NT2/D1 (cell line): ENCODE results near the gene EIF1.
A peak's percentile ranks its signal among the peaks of the same experiment; 100 is the strongest.

Experiments
- DNase-seq: peaks from one replicate; pipeline ENCODE4 v3.0.0-alpha.2; 2011; ENCODE audit warnings: low read depth, low spot score
- H3K27me3 ChIP-seq: 2 replicates; pipeline ENCODE4 v1.6.0; 2011; ENCODE audit warnings: mild to moderate bottlenecking; ENCODE audit not compliant: insufficient read length, insufficient read depth
- H3K36me3 ChIP-seq: 2 replicates; pipeline ENCODE4 v1.6.1; 2011; ENCODE audit warnings: mild to moderate bottlenecking, low read length, mixed read lengths; ENCODE audit not compliant: insufficient read depth, insufficient read length
- H3K4me1 ChIP-seq: 2 replicates; pipeline ENCODE4 v1.5.1; 2011; ENCODE audit not compliant: insufficient read depth, insufficient read length
- H3K4me3 ChIP-seq: 2 replicates; pipeline ENCODE4 v1.5.1; 2011; ENCODE audit warnings: low read depth; ENCODE audit not compliant: insufficient read length
- H3K9ac ChIP-seq: 2 replicates; pipeline ENCODE4 v1.6.0; 2011; ENCODE audit warnings: low read depth; ENCODE audit not compliant: insufficient read length
- H3K9me3 ChIP-seq: 2 replicates; pipeline ENCODE4 v1.5.1; 2011; ENCODE audit warnings: mild to moderate bottlenecking, low read length; ENCODE audit not compliant: insufficient read depth
- SUZ12 ChIP-seq: IDR thresholded peaks from 2 replicates; pipeline ENCODE4 v1.6.1; 2011; ENCODE audit not compliant: insufficient read length, insufficient read depth; ENCODE audit errors: extremely low read depth
- YY1 ChIP-seq: IDR thresholded peaks from 2 replicates; pipeline ENCODE4 v1.6.1; 2011; ENCODE audit not compliant: insufficient read length, insufficient read depth
- ZNF274 ChIP-seq: IDR thresholded peaks from 2 replicates; pipeline ENCODE4 v1.6.1; 2011; ENCODE audit warnings: mild to moderate bottlenecking, low read depth, low read length

EIF1 gene

DNA sequence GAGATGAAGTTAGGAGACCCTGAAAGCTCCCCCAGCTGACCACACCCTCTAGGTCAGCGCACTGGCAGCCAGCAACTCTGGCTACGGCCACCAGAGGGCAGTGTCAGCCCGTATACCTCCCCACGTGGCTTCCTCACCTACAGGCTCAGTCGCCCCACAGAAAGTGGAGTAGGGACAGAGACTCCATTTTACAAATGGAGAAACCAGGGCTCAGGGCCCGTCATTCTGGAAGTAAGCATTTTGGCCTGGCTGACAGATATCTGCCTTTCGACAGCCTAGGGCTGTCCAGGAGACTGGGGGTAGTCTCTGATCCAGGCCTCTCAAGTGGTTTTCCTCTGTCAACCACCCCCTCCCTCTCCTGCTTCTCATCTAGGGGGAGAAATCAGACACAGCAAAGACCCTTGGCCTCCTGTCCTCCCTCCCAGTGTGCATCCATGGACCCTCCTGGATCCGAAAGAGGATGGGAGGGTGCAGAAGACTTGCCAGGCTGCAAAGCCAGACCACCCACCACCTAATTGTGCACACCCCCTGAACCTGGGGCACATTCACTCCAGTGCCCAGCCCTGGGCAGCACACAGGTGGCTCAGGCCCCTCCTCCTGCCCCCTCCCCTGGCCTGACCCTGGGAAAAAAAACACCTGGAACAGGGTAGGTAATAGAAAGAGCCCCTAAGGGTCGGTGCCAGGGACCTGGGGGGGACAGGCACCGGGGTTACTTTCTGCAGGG, 49.6 kb downstream of the EIF1 start:
- H3K4me3 ChIP-seq: no peak overlapping the region
- no peaks in the 10 kb centered on the region for H3K9me3 ChIP-seq
- TF ChIP-seq SUZ12 (no peak), YY1 (peak; percentile 29)
- peaks cover 49% of the 10 kb centered on the region for H3K27me3 ChIP-seq
- H3K4me1 ChIP-seq: peaks cover 9% of the 10 kb centered on the region
- peak; percentile 71 for DNase-seq
- no peaks in the 10 kb centered on the region for H3K36me3 ChIP-seq
- H3K9ac ChIP-seq: peak overlapping the region; percentile 7

- H3K4me1 ChIP-seq: peaks cover 6% of the 10 kb centered on the region
- TF ChIP-seq YY1: no peak
- TF ChIP-seq ZNF274: no peak
- TF ChIP-seq SUZ12: no peak
- no peak for DNase-seq
- peaks cover 44% of the 10 kb centered on the region for H3K27me3 ChIP-seq
- H3K36me3 ChIP-seq: no peaks in the 10 kb centered on the region
- H3K4me3 ChIP-seq: no peak overlapping the region
- no peaks in the 10 kb centered on the region for H3K9me3 ChIP-seq
- H3K9ac ChIP-seq: peak overlapping the region; percentile 7
Observed at GRCh38 chr17:41738801-41739112, 50.1 kb downstream of the EIF1 start.

- no peaks in the 10 kb centered on the region for H3K9me3 ChIP-seq
- no peak for TF ChIP-seq SUZ12
- TF ChIP-seq YY1: no peak
- no peak for TF ChIP-seq ZNF274
- H3K36me3 ChIP-seq: no peaks in the 10 kb centered on the region
- H3K9ac ChIP-seq: no peak overlapping the region
- no peak overlapping the region for H3K4me3 ChIP-seq
- DNase-seq: no peak
- peaks cover 6% of the 10 kb centered on the region for H3K4me1 ChIP-seq
- H3K27me3 ChIP-seq: peaks cover 33% of the 10 kb centered on the region
Observed at GRCh38 chr17:41739661-41740352, 51.1 kb downstream of the EIF1 start.

- peaks cover 6% of the 10 kb centered on the region for H3K4me1 ChIP-seq
- H3K9ac ChIP-seq: no peak overlapping the region
- TF ChIP-seq ZNF274 (no peak), YY1 (no peak), SUZ12 (no peak)
- DNase-seq: no peak
- H3K36me3 ChIP-seq: no peaks in the 10 kb centered on the region
- H3K4me3 ChIP-seq: no peak overlapping the region
- no peaks in the 10 kb centered on the region for H3K9me3 ChIP-seq
- H3K27me3 ChIP-seq: peaks cover 26% of the 10 kb centered on the region
Observed at GRCh38 chr17:41740506-41740905, 51.8 kb downstream of the EIF1 start.

DNA sequence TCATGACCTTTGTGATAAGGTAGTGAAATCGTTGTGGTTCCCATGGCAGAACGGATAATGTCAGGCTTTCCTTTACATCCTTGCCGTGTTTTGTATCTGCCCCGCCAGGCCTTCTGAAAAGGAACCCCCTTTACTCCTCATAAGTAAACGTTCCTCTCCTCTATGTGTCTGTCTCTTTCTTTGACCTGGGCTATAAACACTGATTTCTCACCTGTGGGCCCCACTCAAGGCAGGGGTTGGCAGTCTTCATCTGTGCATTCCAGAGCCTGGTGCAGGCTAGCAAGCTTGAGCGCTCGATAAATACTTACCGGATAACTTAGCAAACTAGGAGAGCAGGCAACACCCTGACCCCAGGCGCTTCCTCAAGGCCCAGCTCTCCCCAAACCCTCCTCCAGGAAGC, 53.0 kb downstream of the EIF1 start:
- Histone ChIP-seq H3K4me3 (no peak overlapping the region), H3K9me3 (no peaks in the 10 kb centered on the region), H3K27me3 (peaks cover 14% of the 10 kb centered on the region), H3K9ac (no peak overlapping the region), H3K36me3 (no peaks in the 10 kb centered on the region), H3K4me1 (peaks cover 6% of the 10 kb centered on the region)
- TF ChIP-seq YY1 (no peak), ZNF274 (no peak), SUZ12 (no peak)
- DNase-seq: no peak
